Karpas-422 (cell line): ENCODE data around the gene GPX7. TPM values are rescaled to one million over a fixed set of nuclear protein-coding genes. Genes with fewer than 3 reads are reported as not detected.
A peak's percentile ranks its signal among the peaks of the same experiment; 100 is the strongest.

ENCODE experiments used
- DNase-seq: peaks from one replicate; pipeline ENCODE4 v3.0.0-alpha.2; 2015
- H2AFZ ChIP-seq: fragments of 200-600 bp; sonication (generic); 2 replicates; pipeline ENCODE4 v1.6.1; 2014; ENCODE audit warnings: antibody characterized with exemption, low read length, mixed read lengths
- H3K27ac ChIP-seq: fragments of 200-600 bp; sonication (generic); 2 replicates; pipeline ENCODE4 v1.5.1; 2014; ENCODE audit warnings: mild to moderate bottlenecking, low read length, moderate library complexity
- H3K27me3 ChIP-seq: fragments of 200-600 bp; sonication (generic); 2 replicates; pipeline ENCODE4 v1.6.1; 2014; ENCODE audit warnings: low read length, mixed read lengths
- H3K36me3 ChIP-seq: fragments of 200-600 bp; sonication (generic); 2 replicates; pipeline ENCODE4 v1.6.1; 2014; ENCODE audit warnings: low read length, mixed read lengths; ENCODE audit not compliant: insufficient read depth
- H3K4me1 ChIP-seq: fragments of 200-600 bp; sonication (generic); 2 replicates; pipeline ENCODE4 v1.6.1; 2014; ENCODE audit warnings: mild to moderate bottlenecking, low read length, mixed read lengths
- H3K4me2 ChIP-seq: fragments of 200-600 bp; sonication (generic); 2 replicates; pipeline ENCODE4 v1.6.1; 2014; ENCODE audit warnings: low read length, low read depth, mild to moderate bottlenecking; ENCODE audit not compliant: poor library complexity, severe bottlenecking
- H3K4me3 ChIP-seq: fragments of 200-600 bp; sonication (generic); 2 replicates; pipeline ENCODE4 v1.5.1; 2014; ENCODE audit warnings: mild to moderate bottlenecking, antibody characterized with exemption, low read length, mixed read lengths
- H3K79me2 ChIP-seq: fragments of 200-600 bp; sonication (generic); 2 replicates; pipeline ENCODE4 v1.6.1; 2014; ENCODE audit warnings: mild to moderate bottlenecking, low read length, mixed read lengths
- H3K9ac ChIP-seq: fragments of 200-600 bp; sonication (generic); 2 replicates; pipeline ENCODE4 v1.6.0; 2014; ENCODE audit warnings: low read length
- H3K9me2 ChIP-seq: fragments of 200-600 bp; sonication (generic), shearing (Covaris generic); replicated peaks from 2 replicates; pipeline ENCODE4 v1.6.0; 2014; ENCODE audit warnings: mild to moderate bottlenecking, low read length, moderate library complexity; ENCODE audit not compliant: insufficient read depth
- H3K9me3 ChIP-seq: fragments of 300-700, 200-600 bp; sonication (generic); 2 replicates; pipeline ENCODE4 v1.6.1; 2014; ENCODE audit warnings: low read length, mixed read lengths
- H4K20me1 ChIP-seq: fragments of 200-600 bp; sonication (generic); 2 replicates; pipeline ENCODE4 v1.6.1; 2014; ENCODE audit warnings: mild to moderate bottlenecking, antibody characterized with exemption, low read length, low read depth; ENCODE audit not compliant: insufficient read depth
- total RNA-seq: library from RNA; depleted of rRNA; stranded (reverse); fragments of >200 nt; shearing (Covaris generic); gene quantifications from 2 replicates; pipeline ENCODE4 v1.2.3, GENCODE V29; 2014; ENCODE audit warnings: low replicate concordance

The GPX7 gene
- total RNA-seq, 1 experiment from 2014 or later = 90.5 TPM

DNA sequence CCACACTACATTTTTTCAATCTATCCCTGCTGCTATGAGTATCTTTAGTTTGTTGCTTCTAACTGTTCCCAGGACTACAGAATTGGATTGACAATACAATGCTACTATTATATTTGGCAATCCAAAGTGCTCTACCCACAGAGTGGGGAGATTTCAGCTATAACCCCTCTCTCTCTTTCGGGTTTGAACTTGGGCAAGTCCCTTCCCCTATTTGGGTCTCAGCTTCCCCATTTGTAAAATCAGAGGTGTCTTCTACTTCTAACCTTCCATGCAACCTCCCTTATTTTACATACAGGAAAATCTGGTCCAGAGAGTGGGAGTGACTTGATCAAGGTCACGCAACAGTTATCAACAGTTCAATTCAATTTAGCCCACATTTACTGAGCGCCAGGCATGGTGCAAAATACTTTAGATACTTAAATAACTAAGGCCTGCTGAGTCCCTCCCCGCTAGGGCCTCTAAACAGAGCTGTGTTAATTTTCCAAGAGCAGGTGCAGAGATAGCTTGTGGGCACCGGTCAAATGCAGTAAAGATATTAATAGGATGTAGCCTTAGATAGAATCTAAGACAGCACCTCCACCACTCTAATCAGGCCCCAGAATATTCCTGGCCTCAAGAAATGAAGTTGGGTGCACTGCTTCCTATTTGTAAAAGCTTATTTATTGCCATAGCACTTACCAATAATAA, 9.4 kb upstream of the GPX7 start:
- Histone ChIP-seq H3K9me3 (no peaks in the 10 kb centered on the region), H3K27ac (peak overlapping the region; percentile 18; the same call in 1 of the 2 replicates), H3K4me1 (peaks cover 15% of the 10 kb centered on the region), H2AFZ (peak overlapping the region; percentile 60), H4K20me1 (no peaks in the 10 kb centered on the region), H3K4me3 (0 out of 2 replicates have a peak overlapping the region, but pooled peaks have one; percentile 6), H3K4me2 (peak overlapping the region; percentile 30), H3K27me3 (no peaks in the 10 kb centered on the region), H3K79me2 (no peaks in the 10 kb centered on the region), H3K9me2 (no peaks in the 10 kb centered on the region), H3K36me3 (no peaks in the 10 kb centered on the region), H3K9ac (no peak overlapping the region)
- peak; percentile 50 for DNase-seq

GRCh38 chr1:52593495-52593894, 8.7 kb upstream of the GPX7 start:
- H3K79me2 ChIP-seq = no peaks in the 10 kb centered on the region
- H2AFZ ChIP-seq = peak overlapping the region; percentile 60; the same call in 1 of the 2 replicates
- no peak overlapping the region for H3K9ac ChIP-seq
- no peaks in the 10 kb centered on the region for H3K9me3 ChIP-seq
- H3K36me3 ChIP-seq = no peaks in the 10 kb centered on the region
- no peak for DNase-seq
- no peak overlapping the region for H3K27ac ChIP-seq
- H3K4me3 ChIP-seq = no peak overlapping the region
- H3K4me2 ChIP-seq = no peak overlapping the region
- H3K9me2 ChIP-seq = no peaks in the 10 kb centered on the region
- no peaks in the 10 kb centered on the region for H3K27me3 ChIP-seq
- H4K20me1 ChIP-seq = no peaks in the 10 kb centered on the region
- H3K4me1 ChIP-seq = peaks cover 15% of the 10 kb centered on the region

DNA sequence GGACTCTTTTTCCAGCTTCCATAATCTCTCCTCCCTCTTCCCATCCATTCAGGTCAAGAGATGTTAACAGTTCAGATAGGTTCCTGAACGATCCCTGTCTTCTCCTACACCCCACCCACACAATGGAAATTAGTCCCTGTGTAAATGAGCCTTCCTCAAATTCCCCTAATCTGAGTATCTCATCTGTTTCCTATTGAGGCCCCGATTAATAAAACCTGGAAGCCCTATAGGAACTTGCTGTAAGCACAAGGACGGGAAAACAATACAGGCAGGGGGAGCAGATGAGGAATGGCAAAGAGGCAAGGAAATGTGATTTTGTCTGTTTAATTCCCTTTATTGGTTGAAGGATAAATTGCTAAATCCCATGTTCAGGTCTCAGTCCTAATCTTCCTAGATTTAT, 7.1 kb upstream of the GPX7 start:
- DNase-seq = no peak
- no peaks in the 10 kb centered on the region for H3K9me2 ChIP-seq
- H3K9me3 ChIP-seq = no peaks in the 10 kb centered on the region
- no peak overlapping the region for H3K27ac ChIP-seq
- peaks cover 15% of the 10 kb centered on the region for H3K4me1 ChIP-seq
- no peaks in the 10 kb centered on the region for H3K36me3 ChIP-seq
- no peak overlapping the region for H2AFZ ChIP-seq
- no peaks in the 10 kb centered on the region for H4K20me1 ChIP-seq
- no peak overlapping the region for H3K9ac ChIP-seq
- no peaks in the 10 kb centered on the region for H3K79me2 ChIP-seq
- no peaks in the 10 kb centered on the region for H3K27me3 ChIP-seq
- H3K4me3 ChIP-seq = no peak overlapping the region
- no peak overlapping the region for H3K4me2 ChIP-seq

GRCh38 chr1:52597912-52598311, 4.3 kb upstream of the GPX7 start:
- Histone ChIP-seq H3K36me3 (no peaks in the 10 kb centered on the region), H3K9me3 (no peaks in the 10 kb centered on the region), H3K9ac (no peak overlapping the region), H2AFZ (no peak overlapping the region), H3K27ac (no peak overlapping the region), H3K4me3 (no peak overlapping the region), H4K20me1 (no peaks in the 10 kb centered on the region), H3K4me2 (no peak overlapping the region), H3K79me2 (peaks cover 13% of the 10 kb centered on the region), H3K27me3 (no peaks in the 10 kb centered on the region), H3K4me1 (peaks cover 17% of the 10 kb centered on the region), H3K9me2 (no peaks in the 10 kb centered on the region)
- no peak for DNase-seq

- Histone ChIP-seq H3K27me3 (no peaks in the 10 kb centered on the region), H3K79me2 (peaks cover 22% of the 10 kb centered on the region), H2AFZ (no peak overlapping the region), H3K4me2 (no peak overlapping the region), H3K9me2 (no peaks in the 10 kb centered on the region), H3K4me1 (peaks cover 19% of the 10 kb centered on the region), H3K36me3 (no peaks in the 10 kb centered on the region), H4K20me1 (no peaks in the 10 kb centered on the region), H3K9ac (no peak overlapping the region), H3K27ac (no peak overlapping the region), H3K4me3 (no peak overlapping the region), H3K9me3 (no peaks in the 10 kb centered on the region)
- no peak for DNase-seq
These were observed 3.4 kb upstream of the GPX7 start for GRCh38 chr1:52598729-52599128.

- Histone ChIP-seq H3K4me3 (no peak overlapping the region), H3K27me3 (no peaks in the 10 kb centered on the region), H3K4me2 (no peak overlapping the region), H3K9me2 (no peaks in the 10 kb centered on the region), H3K9me3 (no peaks in the 10 kb centered on the region), H3K79me2 (peaks cover 27% of the 10 kb centered on the region), H3K27ac (no peak overlapping the region), H3K36me3 (no peaks in the 10 kb centered on the region), H3K9ac (no peak overlapping the region), H4K20me1 (no peaks in the 10 kb centered on the region), H3K4me1 (peaks cover 24% of the 10 kb centered on the region), H2AFZ (no peak overlapping the region)
- no peak for DNase-seq
These were observed 2.9 kb upstream of the GPX7 start for GRCh38 chr1:52599236-52599635.

DNA sequence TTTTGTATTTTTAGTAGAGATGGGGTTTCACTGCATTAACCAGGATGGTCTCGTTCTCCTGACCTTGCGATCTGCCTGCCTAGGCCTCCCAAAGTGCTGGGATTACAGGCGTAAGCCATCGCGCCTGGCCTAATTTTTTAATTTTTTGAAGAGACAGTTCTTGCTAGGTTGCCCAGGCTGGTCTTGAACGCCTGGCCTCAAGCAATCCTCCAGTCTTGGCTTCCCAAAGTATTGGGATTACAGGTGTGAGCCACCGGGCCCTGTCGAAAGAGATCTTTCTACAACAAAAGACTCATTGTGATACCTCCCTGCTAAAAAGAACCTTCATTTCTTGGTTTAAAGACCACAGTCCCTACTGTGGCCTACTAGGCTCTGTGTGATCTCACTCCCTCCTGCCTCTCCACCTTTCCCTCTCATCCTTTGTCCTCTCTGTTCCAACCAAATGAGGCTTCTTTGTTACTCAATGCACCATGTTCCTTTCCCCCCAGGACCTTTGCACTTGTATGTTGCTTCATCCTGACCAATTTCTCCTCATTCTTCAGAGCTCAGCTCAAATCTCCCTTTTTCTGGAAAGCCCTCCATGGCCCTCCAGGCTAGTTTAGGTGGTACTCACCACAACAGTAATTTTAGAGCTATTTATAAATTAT, 1.5 kb upstream of the GPX7 start:
- H3K4me3 ChIP-seq = no peak overlapping the region
- no peaks in the 10 kb centered on the region for H3K9me2 ChIP-seq
- no peak overlapping the region for H3K9ac ChIP-seq
- no peak for DNase-seq
- H3K9me3 ChIP-seq = no peaks in the 10 kb centered on the region
- H4K20me1 ChIP-seq = no peaks in the 10 kb centered on the region
- peaks cover 27% of the 10 kb centered on the region for H3K4me1 ChIP-seq
- H3K4me2 ChIP-seq = peak overlapping the region; percentile 93
- no peak overlapping the region for H3K27ac ChIP-seq
- H3K27me3 ChIP-seq = no peaks in the 10 kb centered on the region
- H2AFZ ChIP-seq = 0 out of 2 replicates have a peak overlapping the region, but pooled peaks have one; percentile 96
- H3K79me2 ChIP-seq = peaks cover 37% of the 10 kb centered on the region
- H3K36me3 ChIP-seq = peaks cover 7% of the 10 kb centered on the region; the same call in 1 of the 2 replicates

DNA sequence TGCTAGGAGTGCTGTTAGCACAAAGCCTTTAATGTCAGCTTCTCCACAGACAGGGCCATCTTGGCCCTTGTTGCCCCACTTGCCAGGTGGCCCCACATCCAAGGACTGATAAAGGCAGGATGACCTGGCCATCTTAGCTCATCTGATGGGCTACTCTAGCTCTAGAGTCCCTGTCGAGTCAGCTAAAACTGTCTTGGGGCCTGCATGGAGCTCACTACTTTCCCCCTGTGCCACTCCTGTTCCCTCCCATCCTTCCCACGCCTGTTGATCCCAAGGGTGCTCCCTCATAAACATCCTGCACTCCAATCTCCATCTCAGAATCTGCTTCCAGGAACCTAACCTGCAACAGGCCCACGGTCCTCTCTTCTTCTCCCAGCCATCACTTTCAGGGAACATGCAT, 652 bp upstream of the GPX7 start:
- DNase-seq = no peak
- Histone ChIP-seq H3K9me2 (no peaks in the 10 kb centered on the region), H3K27ac (no peak overlapping the region), H3K4me3 (peak overlapping the region; percentile 87), H3K9ac (peak overlapping the region; percentile 95), H3K9me3 (no peaks in the 10 kb centered on the region), H3K36me3 (peaks cover 16% of the 10 kb centered on the region; the same call in 1 of the 2 replicates), H2AFZ (peak overlapping the region; percentile 96), H3K4me2 (peak overlapping the region; percentile 93), H3K27me3 (no peaks in the 10 kb centered on the region), H4K20me1 (no peaks in the 10 kb centered on the region), H3K4me1 (peaks cover 27% of the 10 kb centered on the region), H3K79me2 (peaks cover 41% of the 10 kb centered on the region)
